Left ventricle myocardium inferior (tissue), 1 donor: ENCODE measurements around the gene MT4. TPM values are rescaled to one million over a fixed set of nuclear protein-coding genes. Genes with fewer than 3 reads are reported as not detected.

ENCODE experiments used
- DNase-seq: peaks from one replicate; pipeline ENCODE4 v3.0.0-alpha.2; 2020
- H3K27ac ChIP-seq: fragments of 200-600 bp; replicated peaks from 2 replicates; pipeline ENCODE4 v1.8.0; 2021
- H3K27me3 ChIP-seq: fragments of 200-600 bp; 2 replicates; pipeline ENCODE4 v1.8.0; 2021; ENCODE audit warnings: low read depth
- H3K36me3 ChIP-seq: fragments of 200-600 bp; 2 replicates; pipeline ENCODE4 v1.8.0; 2021
- H3K4me1 ChIP-seq: fragments of 200-600 bp; 2 replicates; pipeline ENCODE4 v1.8.0; 2021
- H3K4me3 ChIP-seq: fragments of 200-600 bp; 2 replicates; pipeline ENCODE4 v1.8.0; 2021; ENCODE audit warnings: mild to moderate bottlenecking, moderate library complexity
- H3K9me3 ChIP-seq: fragments of 200-600 bp; replicated peaks from 2 replicates; pipeline ENCODE4 v1.8.0; 2021
- CTCF ChIP-seq: fragments of 200-600 bp; IDR thresholded peaks from 2 replicates; pipeline ENCODE4 v1.8.0; 2021; ENCODE audit warnings: antibody characterized with exemption, mild to moderate bottlenecking, borderline replicate concordance
- intact Hi-C: fragments of 100-400 bp; cut with micrococcal nuclease; formaldehyde crosslinking; loops from one replicate; pipeline ENCODE4 v1.11.0; 2022
- total RNA-seq: library from RNA; stranded (reverse); fragmentation: NEBNext Ultra II Directional; extraction: Animal tissue kit (Norgen Biotek cat#: 25700); gene quantifications from one replicate; pipeline ENCODE4 v1.2.1, GENCODE V29; 2021
- donor health status: DM: no; HTN: yes; CAD: no; lungs with severe emphysema.

Gene MT4
- total RNA-seq, 1 donor from 2014 or later = not detected

DNA sequence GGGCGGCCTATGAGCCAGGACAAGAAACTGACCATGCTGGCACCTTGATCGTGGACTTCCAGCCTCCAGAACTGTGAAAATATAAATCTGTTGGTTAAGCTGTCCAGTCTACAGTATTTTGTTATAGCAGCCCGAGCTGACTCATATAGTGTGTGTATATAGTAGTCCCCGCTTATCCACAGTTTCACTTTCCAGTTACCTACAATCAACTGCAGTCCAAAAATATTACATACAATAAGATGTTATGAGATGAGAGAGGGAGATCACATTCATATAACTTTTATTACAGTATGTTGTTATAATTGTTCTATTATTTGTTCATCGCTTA is 29.4 kb downstream of the MT4 start:
- Histone ChIP-seq H3K27me3 (peaks cover 18% of the 10 kb centered on the region), H3K4me3 (no peak overlapping the region), H3K36me3 (no peaks in the 10 kb centered on the region), H3K4me1 (peaks cover 6% of the 10 kb centered on the region), H3K9me3 (peaks cover 8% of the 10 kb centered on the region), H3K27ac (no peak overlapping the region)
- intact Hi-C loops = no loop called here
- no peak for TF ChIP-seq CTCF
- no peak for DNase-seq

DNA sequence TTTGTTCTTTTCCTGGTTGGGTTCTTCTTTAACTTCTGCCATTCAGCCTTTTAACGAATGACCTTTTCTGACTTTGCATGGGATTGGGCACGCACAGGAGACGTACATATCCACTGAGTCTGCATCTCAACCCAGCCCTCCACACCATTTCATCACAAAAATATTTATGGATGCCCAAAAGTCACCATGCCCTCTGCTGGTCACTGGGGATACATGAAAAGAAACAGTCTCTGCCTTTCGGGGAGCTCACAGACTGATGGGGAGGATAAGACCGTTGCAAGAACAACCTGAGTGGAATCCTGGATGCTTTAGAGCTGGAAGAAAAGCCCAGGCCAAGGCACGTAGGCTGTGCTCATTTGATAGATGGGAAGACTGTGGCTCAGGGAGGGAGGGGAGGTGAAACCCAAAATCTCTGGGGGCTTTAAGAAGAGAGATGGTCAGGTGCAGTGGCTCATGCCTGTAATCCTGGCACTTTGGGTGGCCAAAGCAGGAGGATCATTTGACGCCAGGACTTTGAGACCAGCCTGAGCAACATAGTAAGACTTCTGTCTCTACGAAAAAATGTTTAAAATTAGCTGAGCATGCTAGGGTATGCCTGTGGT is 35.6 kb downstream of the MT4 start:
- no peak overlapping the region for H3K27ac ChIP-seq
- H3K36me3 ChIP-seq = no peaks in the 10 kb centered on the region
- H3K9me3 ChIP-seq = no peaks in the 10 kb centered on the region
- no peaks in the 10 kb centered on the region for H3K27me3 ChIP-seq
- intact Hi-C loops = loop anchor here (5.0 to 10.0 kb wide), 2 partner anchors 86 to 102 kb away; no protein-coding TSS in a partner anchor
- DNase-seq = no peak
- no peak overlapping the region for H3K4me3 ChIP-seq
- TF ChIP-seq CTCF = peak; percentile 67
- no peaks in the 10 kb centered on the region for H3K4me1 ChIP-seq

DNA sequence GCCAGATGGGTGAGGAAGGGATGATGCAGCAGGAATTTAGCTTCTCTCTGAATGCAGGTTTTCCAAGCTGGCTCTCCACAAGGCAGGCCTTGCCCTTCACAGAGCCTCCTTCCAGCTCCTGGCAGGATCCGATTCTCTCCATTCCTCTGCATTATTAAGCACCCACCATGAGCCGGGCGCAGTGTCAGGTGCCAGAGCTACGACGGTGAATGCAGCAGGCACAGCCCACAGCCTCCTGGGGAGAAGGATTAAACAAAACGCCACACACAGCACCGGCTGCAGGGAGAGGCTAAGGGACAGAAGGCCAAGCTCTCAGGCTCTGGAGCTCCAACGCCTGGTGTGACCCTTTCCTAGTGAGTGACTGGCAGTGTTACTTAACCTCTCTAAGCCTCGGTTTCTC is 36.5 kb downstream of the MT4 start:
- Histone ChIP-seq H3K36me3 (no peaks in the 10 kb centered on the region), H3K27me3 (no peaks in the 10 kb centered on the region), H3K27ac (no peak overlapping the region), H3K4me1 (peaks cover 8% of the 10 kb centered on the region), H3K4me3 (no peak overlapping the region), H3K9me3 (no peaks in the 10 kb centered on the region)
- no peak for TF ChIP-seq CTCF
- no peak for DNase-seq
- intact Hi-C loops = loop anchor here (5.0 to 10.0 kb wide), 2 partner anchors 87 to 101 kb away; no protein-coding TSS in a partner anchor

DNA sequence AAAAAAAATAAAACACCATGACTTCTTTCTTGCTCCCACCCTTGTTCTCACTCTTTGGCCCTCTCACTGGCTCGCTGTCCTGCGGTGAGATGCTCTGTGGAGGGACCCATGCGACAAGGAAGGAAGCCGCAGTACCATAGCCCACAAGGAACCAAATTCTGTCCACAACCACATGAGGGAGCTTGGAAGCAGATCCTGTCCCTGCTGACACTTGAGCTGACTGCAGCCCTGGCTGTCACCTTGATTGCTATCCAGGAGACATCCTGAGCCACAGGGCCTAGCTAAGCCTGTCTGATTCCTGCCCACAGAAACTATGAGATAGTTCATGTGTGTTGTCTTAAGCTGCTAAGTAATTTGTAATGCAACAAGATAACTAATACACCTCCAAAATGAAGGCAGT is 38.7 kb downstream of the MT4 start:
- intact Hi-C loops = loop anchor here (5.0 to 10.0 kb wide), 2 partner anchors 89 to 99 kb away; no protein-coding TSS in a partner anchor
- TF ChIP-seq CTCF = peak; percentile 76
- Histone ChIP-seq H3K9me3 (no peaks in the 10 kb centered on the region), H3K4me1 (peaks cover 27% of the 10 kb centered on the region), H3K27me3 (no peaks in the 10 kb centered on the region), H3K27ac (peak overlapping the region; percentile 27), H3K4me3 (no peak overlapping the region), H3K36me3 (no peaks in the 10 kb centered on the region)
- DNase-seq = peak; percentile 44

- peaks cover 41% of the 10 kb centered on the region for H3K4me1 ChIP-seq
- H3K36me3 ChIP-seq = no peaks in the 10 kb centered on the region
- intact Hi-C loops = loop anchor here (5.0 to 10.0 kb wide), 2 partner anchors 90 to 97 kb away; no protein-coding TSS in a partner anchor
- TF ChIP-seq CTCF = no peak
- peak overlapping the region; percentile 95 for H3K27ac ChIP-seq
- DNase-seq = no peak
- H3K4me3 ChIP-seq = no peak overlapping the region
- H3K27me3 ChIP-seq = no peaks in the 10 kb centered on the region
- no peaks in the 10 kb centered on the region for H3K9me3 ChIP-seq
Observed at GRCh38 chr16:56604966-56605365, 40.1 kb downstream of the MT4 start.
